Dermis lymphatic vessel endothelial cell (primary cell): ENCODE measurements around the gene RFLNA. TPM values are rescaled to one million over a fixed set of nuclear protein-coding genes. Genes with fewer than 3 reads are reported as not detected.

ENCODE experiments used
- total RNA-seq: library from RNA; depleted of rRNA; stranded (reverse); fragments of >200 nt; gene quantifications from 2 replicates; pipeline ENCODE4 v1.2.1, GENCODE V29; 2014

The RFLNA gene
- under 0.01 TPM in 1 of 2 replicates, not detected in the other for total RNA-seq

GRCh38 chr12:124294780-124295341 lies at the start of gene RFLNA:
RFLNA (plus strand) TSS chr12:124295093; CDS start chr12:124295430, 337 bp downstream.

